DMS79 treated with DMSO at 0.1 percent for 48 hours (cell line): ENCODE measurements around the gene FXR2.
A peak's percentile ranks its signal among the peaks of the same experiment; 100 is the strongest.

ENCODE experiments used
- DNase-seq: peaks from one replicate; lab custom pipeline; 2025; lab: John Stamatoyannopoulos, UW

The FXR2 gene

DNA sequence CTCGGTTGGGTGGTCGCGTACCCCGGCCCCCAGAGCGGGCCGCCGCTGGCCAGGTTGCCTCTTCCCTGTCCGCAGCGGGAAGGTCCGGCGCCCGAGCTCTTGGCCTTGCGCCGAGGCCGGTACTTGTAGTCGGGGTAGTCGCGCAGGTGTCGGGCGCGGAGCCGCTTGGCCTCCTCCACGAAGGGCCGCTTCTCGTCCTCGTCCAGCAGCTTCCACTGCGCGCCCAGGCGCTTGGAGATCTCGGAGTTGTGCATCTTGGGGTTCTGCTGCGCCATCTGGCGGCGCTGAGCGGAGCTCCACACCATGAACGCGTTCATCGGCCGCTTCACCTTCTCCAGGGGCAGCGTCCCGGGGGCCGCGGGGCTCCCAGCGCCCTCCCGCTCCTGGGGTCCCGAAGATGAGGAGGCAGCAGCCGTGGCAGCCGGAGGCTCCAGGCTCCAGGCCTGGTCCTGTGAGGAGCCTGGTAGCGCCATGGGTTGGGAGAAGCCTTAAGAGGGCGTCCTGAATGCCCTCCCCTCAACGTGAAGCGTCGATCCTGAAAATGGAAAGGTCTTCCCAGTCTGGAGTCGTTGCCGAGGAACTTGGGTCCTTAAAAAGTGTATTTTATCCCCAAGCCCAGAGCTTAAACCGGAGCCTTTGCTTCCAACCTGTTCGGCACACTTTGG lies 25.4 kb downstream of the FXR2 start:
- DNase-seq, result no peak

DNA sequence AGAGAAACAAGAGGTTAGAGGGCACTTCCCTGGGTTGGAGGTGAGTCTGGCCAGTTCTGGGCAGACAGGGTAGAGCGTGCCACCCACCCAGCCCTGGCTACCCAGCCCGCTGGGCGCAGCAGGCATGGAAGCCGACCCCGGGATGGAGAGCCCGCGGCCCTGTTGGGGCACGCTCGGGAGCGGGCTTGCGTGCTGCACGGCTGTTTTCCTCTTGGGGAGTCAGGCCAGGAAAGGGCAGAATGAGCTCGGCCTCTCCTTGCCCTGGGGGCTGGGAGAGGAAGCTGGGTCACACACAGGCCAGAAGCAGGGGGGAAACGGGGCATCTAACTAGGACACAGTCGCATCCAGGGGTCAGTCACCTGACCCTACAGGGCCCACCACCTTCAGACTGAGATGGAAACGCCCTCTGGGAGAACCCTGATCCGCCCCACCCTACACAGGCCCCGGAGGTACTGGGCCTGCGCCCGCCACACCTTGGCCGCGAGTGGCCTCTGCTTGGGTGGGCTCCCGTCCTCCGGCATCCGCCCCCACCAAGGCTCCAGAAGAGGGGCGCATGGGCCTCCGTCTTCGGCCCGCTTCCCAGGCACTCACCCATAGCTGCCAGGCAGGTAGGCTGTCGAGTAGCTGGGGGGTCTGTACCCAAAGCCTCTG lies 26.0 kb downstream of the FXR2 start:
- no peak for DNase-seq

DNA sequence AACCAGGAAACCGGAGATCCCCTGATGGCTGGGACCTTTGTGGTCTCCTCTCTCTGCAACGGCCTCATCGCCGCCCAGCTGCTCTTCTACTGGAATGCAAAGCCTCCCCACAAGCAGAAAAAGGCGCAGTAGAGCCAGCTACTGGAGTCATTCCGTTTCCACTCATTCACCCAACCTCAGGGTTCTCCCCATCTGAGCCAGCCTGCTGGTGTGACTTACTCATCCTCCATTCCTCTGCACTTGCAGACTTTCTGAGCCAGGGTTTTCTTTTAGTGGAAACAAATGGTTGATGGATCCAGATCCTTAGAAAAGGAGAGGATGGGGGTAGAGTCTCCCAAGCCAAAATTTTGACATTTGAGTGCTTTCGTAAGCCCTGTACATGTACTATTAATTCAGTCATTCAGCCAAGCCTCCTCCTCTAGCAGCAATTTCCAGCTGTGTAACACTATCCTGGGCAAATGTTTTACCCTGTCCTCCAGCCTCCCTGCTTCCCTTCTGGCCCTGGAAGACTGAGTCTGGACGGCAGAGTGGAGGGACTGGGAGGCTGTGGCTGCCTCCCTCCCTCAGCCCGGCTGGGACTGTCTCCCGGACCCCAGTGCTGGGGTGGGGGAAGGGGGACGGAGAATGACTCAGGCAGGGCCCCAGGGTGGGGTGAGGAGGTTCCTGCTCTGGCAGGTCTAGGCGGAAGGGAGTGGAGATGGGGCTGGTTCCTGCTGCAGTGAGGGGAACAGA lies 27.1 kb downstream of the FXR2 start:
- DNase-seq, result no peak

DNA sequence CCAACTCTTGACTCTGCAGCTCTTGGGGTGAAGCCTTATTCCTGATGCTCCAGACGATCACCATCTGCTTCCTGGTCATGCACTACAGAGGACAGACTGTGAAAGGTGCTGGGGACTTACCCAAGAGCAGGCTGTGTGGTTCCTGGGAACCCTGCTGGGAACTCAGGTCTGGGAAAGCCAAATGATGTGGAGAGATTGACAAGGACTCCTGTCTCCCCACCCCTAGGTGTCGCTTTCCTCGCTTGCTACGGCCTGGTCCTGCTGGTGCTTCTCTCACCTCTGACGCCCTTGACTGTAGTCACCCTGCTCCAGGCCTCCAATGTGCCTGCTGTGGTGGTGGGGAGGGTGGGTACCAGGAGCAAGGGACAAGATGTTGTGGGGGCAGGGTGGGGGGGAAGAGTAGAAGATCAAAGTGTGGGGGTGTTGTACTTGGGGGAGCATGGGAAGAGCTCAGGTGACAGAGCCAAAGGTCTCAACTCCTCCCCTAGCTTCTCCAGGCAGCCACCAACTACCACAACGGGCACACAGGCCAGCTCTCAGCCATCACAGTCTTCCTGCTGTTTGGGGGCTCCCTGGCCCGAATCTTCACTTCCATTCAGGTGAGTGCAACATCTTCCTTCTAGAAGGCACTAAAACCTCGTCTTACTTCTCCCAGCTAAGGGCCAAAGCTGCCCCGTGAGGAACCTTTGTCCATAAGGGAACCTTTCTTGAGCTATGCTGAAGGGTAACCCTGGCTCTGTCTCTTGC lies 27.9 kb downstream of the FXR2 start:
- no peak for DNase-seq

GRCh38 chr17:7583253-7584109 lies 31.2 kb downstream of the FXR2 start, which contains the start of gene MPDU1:
Gene MPDU1, plus strand, starts transcription at chr17:7583852. Its CDS starts 11 bp downstream, at chr17:7583863.
- peak; percentile 98 for DNase-seq

GRCh38 chr17:7582396-7583252 lies 32.1 kb downstream of the FXR2 start:
- no peak for DNase-seq

GRCh38 chr17:7580604-7581575 lies 33.8 kb downstream of the FXR2 start:
- no peak for DNase-seq

- DNase-seq, result no peak
These were observed 34.7 kb downstream of the FXR2 start for GRCh38 chr17:7579834-7580603.

GRCh38 chr17:7579001-7579833 lies 35.5 kb downstream of the FXR2 start, which contains the start of gene CD68:
Gene CD68, plus strand, starts transcription at chr17:7579638. Its CDS starts 40 bp downstream, at chr17:7579678.
- DNase-seq, result no peak

GRCh38 chr17:7577327-7578199 lies 37.1 kb downstream of the FXR2 start:
- no peak for DNase-seq

DNA sequence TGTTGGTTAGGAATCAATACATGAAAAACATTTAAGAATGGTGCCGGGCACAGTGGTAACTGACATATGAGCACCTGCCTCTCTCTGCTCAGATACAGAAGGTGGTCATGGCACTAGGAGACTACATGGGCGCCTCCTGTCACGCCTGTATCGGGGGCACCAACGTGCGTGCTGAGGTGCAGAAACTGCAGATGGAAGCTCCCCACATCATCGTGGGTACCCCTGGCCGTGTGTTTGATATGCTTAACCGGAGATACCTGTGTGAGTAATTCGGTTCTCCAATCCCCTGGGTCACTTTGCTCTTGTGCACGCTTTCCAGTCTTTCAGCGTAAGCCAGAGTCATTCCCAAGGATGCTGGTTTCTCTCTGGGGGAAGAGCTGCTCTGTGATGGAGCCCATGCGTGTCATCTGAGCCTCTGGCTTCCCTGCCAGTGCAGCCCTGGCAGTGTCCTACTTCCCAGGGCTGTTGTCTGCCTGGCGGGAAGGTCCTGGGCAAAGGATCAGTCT lies 38.2 kb downstream of the FXR2 start:
- no peak for DNase-seq

- DNase-seq, result no peak
These were observed 38.7 kb downstream of the FXR2 start for GRCh38 chr17:7575959-7576358.

GRCh38 chr17:7575481-7575883 lies 39.2 kb downstream of the FXR2 start:
- DNase-seq, result no peak

- DNase-seq, result no peak
These were observed 40.3 kb downstream of the FXR2 start for GRCh38 chr17:7574176-7574953.

DNA sequence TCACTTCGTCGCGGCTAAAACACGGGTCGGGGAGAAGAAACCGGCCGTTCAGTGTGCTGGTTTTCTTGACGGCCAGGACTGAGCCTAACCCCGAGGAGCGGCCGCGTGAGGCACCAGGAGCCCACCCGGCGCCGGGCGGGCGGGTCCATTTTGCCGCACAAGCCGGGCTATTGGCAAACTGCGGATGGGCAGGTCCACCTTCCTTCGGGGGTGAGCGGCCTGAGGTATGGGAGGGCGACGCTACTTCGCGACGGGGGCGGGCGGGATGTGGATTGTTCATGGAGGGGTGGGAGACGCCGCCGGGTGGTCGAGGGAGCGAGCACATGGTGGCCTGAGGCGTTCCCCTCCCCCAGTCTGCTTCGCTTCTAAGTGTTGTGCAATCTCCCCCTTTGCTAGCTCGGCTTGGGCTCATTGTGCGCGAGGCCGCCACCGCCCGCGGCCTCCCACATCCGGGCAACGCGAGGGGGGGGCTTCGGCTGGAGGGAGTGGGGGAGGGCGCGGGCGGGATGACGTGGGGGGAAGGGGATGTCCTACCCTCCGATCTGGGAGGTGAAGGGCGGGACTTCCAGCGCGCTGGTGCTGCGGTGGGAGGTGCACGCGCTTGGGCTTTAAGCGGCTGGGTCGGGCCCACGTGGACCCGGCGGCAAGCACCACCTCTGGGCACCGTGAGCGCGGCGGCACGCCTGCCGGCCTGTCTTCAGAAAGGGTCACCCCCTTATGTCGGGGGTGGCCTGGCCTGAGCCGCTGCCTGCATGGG lies 41.2 kb downstream of the FXR2 start:
- peak; percentile 64 for DNase-seq
